Measurements from ENCODE around the gene POLR3B. TPM values are rescaled to one million over a fixed set of nuclear protein-coding genes. Genes with fewer than 3 reads are reported as not detected.

Gene POLR3B
- total and polyA plus RNA-seq, 10 of the 15 experiments (the other 5 are each of a cell fraction or from before 2014, with no cell fraction given) = 2.3 to 10.5 (median 8.0) TPM

- Histone ChIP-seq H2AFZ (ENCODE audit: control insufficient read depth, low read depth, low read length) (no peak overlapping the region), H3K4me3 (no peak overlapping the region), H3K4me2 (ENCODE audit: control insufficient read depth, insufficient read depth) (no peak overlapping the region), H3K79me2 (ENCODE audit: control insufficient read depth, insufficient read depth, low read length) (no peaks in the 10 kb centered on the region), H3K4me1 (ENCODE audit: control insufficient read depth, insufficient read depth, low read length) (no peaks in the 10 kb centered on the region), H3K9me3 (replicated peaks; ENCODE audit: control insufficient read depth, insufficient read depth, low read length) (no peaks in the 10 kb centered on the region), H3K9ac (ENCODE audit: control insufficient read depth, insufficient read depth, low read length) (no peak overlapping the region), H3K27me3 (replicated peaks in 1 of 2; ENCODE audit: control insufficient read depth in 2 of 2, insufficient read depth in 2 of 2, low read length in 1 of 2) (no peaks in the 10 kb centered on the region), H3K36me3 (ENCODE audit: control insufficient read depth in 2 of 2, insufficient read depth in 2 of 2, low read length in 1 of 2) (no peaks in the 10 kb centered on the region), H4K20me1 (ENCODE audit: control insufficient read depth, insufficient read depth) (no peaks in the 10 kb centered on the region), H3K27ac (ENCODE audit: control insufficient read depth, insufficient read depth) (no peak overlapping the region)
- RAD21 ChIA-PET (ENCODE audit: unreplicated experiment) = no interaction called here
- TF ChIP-seq HSF1 (IDR thresholded peaks at IDR 0.05; ENCODE audit: low read depth, low read length) (no peak), USF1 (IDR thresholded peaks at IDR 0.05; ENCODE audit: borderline replicate concordance, extremely low read length, insufficient read depth, low read depth, low read length) (no peak), CBX3 (IDR thresholded peaks at IDR 0.05; ENCODE audit: borderline replicate concordance, low read depth) (no peak), EZH2 (IDR thresholded peaks at IDR 0.05; ENCODE audit: borderline replicate concordance, control insufficient read depth, low read depth, low read length) (no peak), USF2 (IDR thresholded peaks at IDR 0.05; ENCODE audit: borderline replicate concordance, low read depth, low read length) (no peak), EGR1 (IDR thresholded peaks at IDR 0.05; ENCODE audit: borderline replicate concordance in 1 of 2, low read depth in 2 of 2, low read length in 2 of 2) (no peak), FOS (IDR thresholded peaks at IDR 0.05; ENCODE audit: borderline replicate concordance, extremely low read depth, insufficient read length) (no peak), BRCA1 (IDR thresholded peaks at IDR 0.05; ENCODE audit: low read depth, low read length) (no peak), BHLHE40 (IDR thresholded peaks at IDR 0.05; ENCODE audit: borderline replicate concordance in 1 of 2, low read depth in 2 of 2, low read length in 1 of 2) (no peak), RELA (IDR thresholded peaks at IDR 0.05; ENCODE audit: borderline replicate concordance, partially characterized antibody) (no peak)
- POLR2A ChIA-PET = no interaction called here
- no TSS peak for BruUV-seq (replicated peaks)
- SMC1A ChIA-PET (ENCODE audit: uncharacterized antibody, unreplicated experiment) = no interaction called here
- FAIRE-seq (no peak), DNase-seq (ENCODE audit: low read depth, low spot score) (no peak), ATAC-seq (no peak)
- in situ Hi-C loops (cut with MboI) (no loop called here), intact Hi-C loops (cut with micrococcal nuclease; ENCODE audit: unreplicated experiment) (no loop called here)
- CTCF ChIA-PET = no interaction called here
- 97% methylated on average over 5 of the region's 5 CpGs for WGBS (ENCODE audit: insufficient coverage, insufficient replicate concordance, low lambda C conversion rate, missing lambda C conversion rate)
These were observed 132.7 kb downstream of the POLR3B start for GRCh38 chr12:106490264-106490663.

All from GM12878 (cell line).